ENCODE data around the gene ROCK1. TPM values are rescaled to one million over a fixed set of nuclear protein-coding genes. Genes with fewer than 3 reads are reported as not detected.

Gene ROCK1
- total and polyA plus RNA-seq, 2 donors (not counting 3 experiments of a cell fraction or from before 2014, with no cell fraction given): 5.3 to 53.0 TPM

- ChIA-PET POLR2A (no interaction called here), CTCF (no interaction called here)
- intact Hi-C loops (cut with micrococcal nuclease): no loop called here
- Histone ChIP-seq H3K9me3 (replicated peaks; ENCODE audit: control insufficient read depth, insufficient read depth, low read length) (no peaks in the 10 kb centered on the region), H3K4me2 (ENCODE audit: insufficient read depth, low read length) (no peak overlapping the region), H3K27me3 (ENCODE audit: control insufficient read depth in 2 of 2, insufficient read depth in 2 of 2, low read length in 2 of 2) (no peaks in the 10 kb centered on the region), H3K9me1 (replicated peaks; ENCODE audit: control insufficient read depth, extremely low read depth, insufficient read depth, low read length) (no peaks in the 10 kb centered on the region), H4K20me1 (replicated peaks; ENCODE audit: control insufficient read depth, extremely low read depth, insufficient read depth, low read length) (peaks cover 13% of the 10 kb centered on the region), H2AFZ (ENCODE audit: low read depth, low read length) (no peak overlapping the region), H3K4me1 (ENCODE audit: control insufficient read depth, extremely low read depth, insufficient read depth, low read length) (no peaks in the 10 kb centered on the region), H3K9ac (replicated peaks; ENCODE audit: extremely low read depth, insufficient read depth, low read length) (no peak overlapping the region), H3K4me3 (replicated peaks in 1 of 3; ENCODE audit: insufficient read depth in 1 of 3, low read depth in 1 of 3, low read length in 3 of 3) (no peak overlapping the region), H3K36me3 (ENCODE audit: control insufficient read depth in 2 of 2, extremely low read depth in 1 of 2, insufficient read depth in 2 of 2, low read length in 2 of 2) (no peaks in the 10 kb centered on the region), H3K79me2 (ENCODE audit: control insufficient read depth, insufficient read depth, low read length) (peaks cover 48% of the 10 kb centered on the region), H3K27ac (ENCODE audit: insufficient read depth, low read depth, low read length) (no peak overlapping the region)
- dilution Hi-C loops (cut with MboI; ENCODE audit: extremely low pct_ligation_motif_present, low sequenced_read_pairs): no loop called here
- no TSS peak for BruUV-seq (replicated peaks)
- no peak for DNase-seq (ENCODE audit: low read depth, low spot score)
- no peak for FAIRE-seq
- TF ChIP-seq POLR2AphosphoS5 (IDR thresholded peaks at IDR 0.05; ENCODE audit: insufficient read depth, low read depth, low read length): no peak
- TF ChIP-seq MAX (IDR thresholded peaks at IDR 0.05; ENCODE audit: insufficient read depth, insufficient read length): no peak
- TF ChIP-seq POLR2A (IDR thresholded peaks at IDR 0.05; ENCODE audit: low read depth, low read length): no peak
These were observed 42.1 kb downstream of the ROCK1 start for GRCh38 chr18:21069468-21069867.

GRCh38 chr18:21064347-21064746 is 47.3 kb downstream of the ROCK1 start:
- DNase-seq (ENCODE audit: low read depth, low spot score) (no peak), FAIRE-seq (no peak)
- no peaks in the 10 kb centered on the region for H3K27me3 ChIP-seq (ENCODE audit: control insufficient read depth in 2 of 2, insufficient read depth in 2 of 2, low read length in 2 of 2)
- CTCF ChIA-PET: no interaction called here
- no peaks in the 10 kb centered on the region for H3K9me1 ChIP-seq (replicated peaks; ENCODE audit: control insufficient read depth, extremely low read depth, insufficient read depth, low read length)
- intact Hi-C loops (cut with micrococcal nuclease) (no loop called here), dilution Hi-C loops (cut with MboI; ENCODE audit: extremely low pct_ligation_motif_present, low sequenced_read_pairs) (no loop called here)
- no peak overlapping the region for H3K4me2 ChIP-seq (ENCODE audit: insufficient read depth, low read length)
- peaks cover 9% of the 10 kb centered on the region for H4K20me1 ChIP-seq (replicated peaks; ENCODE audit: control insufficient read depth, extremely low read depth, insufficient read depth, low read length)
- H3K9ac ChIP-seq (replicated peaks; ENCODE audit: extremely low read depth, insufficient read depth, low read length): no peak overlapping the region
- TF ChIP-seq MAX (IDR thresholded peaks at IDR 0.05; ENCODE audit: insufficient read depth, insufficient read length) (no peak), JUN (IDR thresholded peaks at IDR 0.05; ENCODE audit: borderline replicate concordance, insufficient read depth, insufficient read length, low read depth) (no peak), POLR2A (IDR thresholded peaks at IDR 0.05; ENCODE audit: low read depth, low read length) (no peak), CTCF (IDR thresholded peaks at IDR 0.05; ENCODE audit: extremely low read depth in 1 of 2, insufficient read depth in 1 of 2, low read depth in 1 of 2, low read length in 2 of 2) (no peak), EZH2 (IDR thresholded peaks at IDR 0.05; ENCODE audit: borderline replicate concordance, low read depth, low read length, severe bottlenecking) (no peak), POLR2AphosphoS5 (IDR thresholded peaks at IDR 0.05; ENCODE audit: insufficient read depth, low read depth, low read length) (no peak), GATA2 (IDR thresholded peaks at IDR 0.05; ENCODE audit: insufficient read depth, insufficient read length, low read depth, low read length) (no peak), MYC (IDR thresholded peaks at IDR 0.05; ENCODE audit: low read depth, low read length) (no peak), FOS (IDR thresholded peaks at IDR 0.05; ENCODE audit: borderline replicate concordance, insufficient read depth, low read length) (no peak)
- no peaks in the 10 kb centered on the region for H3K9me3 ChIP-seq (replicated peaks; ENCODE audit: control insufficient read depth, insufficient read depth, low read length)
- no peaks in the 10 kb centered on the region for H3K36me3 ChIP-seq (ENCODE audit: control insufficient read depth in 2 of 2, extremely low read depth in 1 of 2, insufficient read depth in 2 of 2, low read length in 2 of 2)
- POLR2A ChIA-PET: no interaction called here
- BruUV-seq (replicated peaks): no TSS peak
- no peak overlapping the region for H2AFZ ChIP-seq (ENCODE audit: low read depth, low read length)
- no peak overlapping the region for H3K27ac ChIP-seq (ENCODE audit: insufficient read depth, low read depth, low read length)
- no peak overlapping the region for H3K4me3 ChIP-seq (replicated peaks in 1 of 3; ENCODE audit: insufficient read depth in 1 of 3, low read depth in 1 of 3, low read length in 3 of 3)
- H3K79me2 ChIP-seq (ENCODE audit: control insufficient read depth, insufficient read depth, low read length): peaks cover 37% of the 10 kb centered on the region
- H3K4me1 ChIP-seq (ENCODE audit: control insufficient read depth, extremely low read depth, insufficient read depth, low read length): no peaks in the 10 kb centered on the region
